NCI-H69 (cell line): ENCODE results near the gene ACSF2.

ENCODE experiments used
- DNase-seq: peaks from one replicate; lab custom pipeline; 2025; lab: John Stamatoyannopoulos, UW

Gene ACSF2

DNA sequence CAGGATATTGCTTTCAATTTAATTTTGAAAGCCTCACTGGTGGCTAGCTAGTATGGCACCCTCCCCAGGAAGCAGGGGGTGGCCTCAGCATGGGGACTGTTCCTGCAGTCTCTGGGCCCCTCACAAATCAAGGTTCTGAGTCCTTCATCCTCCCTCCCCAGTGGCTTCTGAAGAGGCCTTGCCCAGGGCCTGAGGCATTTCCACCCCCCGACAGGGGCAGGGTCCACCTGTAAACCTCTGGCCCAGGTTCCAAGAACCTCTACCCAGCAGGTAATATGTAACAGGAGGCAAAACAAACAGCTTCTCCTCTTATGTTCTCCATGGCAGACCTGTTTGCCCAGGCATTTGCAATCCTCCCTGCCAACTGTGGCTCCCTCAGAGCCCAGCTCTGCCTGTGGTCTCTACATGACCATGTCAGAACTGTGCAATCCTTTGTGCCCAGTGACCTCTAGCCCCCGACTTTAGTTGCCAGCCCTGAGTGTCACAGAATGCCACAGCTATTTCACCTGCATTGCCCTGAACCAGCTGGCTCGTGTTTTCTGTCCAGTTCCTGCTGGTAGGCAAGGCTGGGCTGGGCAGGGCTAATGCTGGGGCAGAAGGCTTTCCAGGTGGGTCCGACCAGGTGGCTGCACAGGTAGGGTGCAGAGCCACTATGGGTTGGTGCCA, 14.3 kb downstream of the ACSF2 start:
- DNase-seq: peak; percentile 96

DNA sequence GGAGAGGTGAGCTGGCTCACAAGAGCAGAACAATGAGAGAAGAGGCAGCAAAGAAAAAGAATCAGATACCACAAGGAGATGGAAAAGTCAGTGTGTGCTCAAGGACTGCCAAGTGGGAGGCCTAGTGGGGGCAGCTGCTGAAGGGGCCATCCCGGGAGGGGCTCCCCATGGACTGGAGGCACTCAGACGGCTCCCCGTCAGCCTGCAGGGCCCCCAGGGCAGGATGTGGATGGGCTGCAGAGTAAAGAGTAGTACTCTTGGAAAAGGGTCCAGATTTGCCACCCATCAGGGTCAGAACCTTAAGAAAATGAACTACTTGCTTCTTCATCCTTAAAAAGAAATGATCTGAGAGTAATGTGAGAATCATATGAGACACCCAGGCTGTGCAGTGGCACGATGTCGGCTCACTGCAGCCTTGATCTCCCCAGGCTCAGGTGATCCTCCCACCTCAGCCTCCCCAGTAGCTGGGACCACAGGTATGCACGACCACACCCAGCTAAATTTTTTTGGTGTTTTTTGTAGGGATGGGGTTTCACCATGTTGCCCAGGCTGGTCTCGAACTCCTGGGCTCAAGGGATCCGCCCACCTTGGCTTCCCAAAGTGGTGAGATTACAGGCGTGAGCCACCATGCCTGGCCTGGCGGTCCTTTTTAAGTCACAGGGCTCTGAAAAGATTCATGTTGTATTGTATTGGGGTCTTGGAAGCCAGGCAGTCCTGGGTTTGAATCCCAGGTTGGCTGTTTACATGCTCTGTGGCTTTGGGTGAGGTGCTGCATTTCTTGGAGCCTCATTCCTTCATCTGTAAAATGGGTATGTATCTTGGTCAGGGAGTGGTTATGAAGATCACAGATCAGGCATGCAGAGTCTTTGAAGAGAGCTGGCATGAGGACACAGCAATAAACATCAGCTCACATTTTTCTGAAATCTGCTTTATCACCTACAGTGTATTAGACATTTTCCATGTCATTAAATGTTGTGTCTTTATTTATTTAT, 15.1 kb downstream of the ACSF2 start:
- DNase-seq: peak; percentile 38

DNA sequence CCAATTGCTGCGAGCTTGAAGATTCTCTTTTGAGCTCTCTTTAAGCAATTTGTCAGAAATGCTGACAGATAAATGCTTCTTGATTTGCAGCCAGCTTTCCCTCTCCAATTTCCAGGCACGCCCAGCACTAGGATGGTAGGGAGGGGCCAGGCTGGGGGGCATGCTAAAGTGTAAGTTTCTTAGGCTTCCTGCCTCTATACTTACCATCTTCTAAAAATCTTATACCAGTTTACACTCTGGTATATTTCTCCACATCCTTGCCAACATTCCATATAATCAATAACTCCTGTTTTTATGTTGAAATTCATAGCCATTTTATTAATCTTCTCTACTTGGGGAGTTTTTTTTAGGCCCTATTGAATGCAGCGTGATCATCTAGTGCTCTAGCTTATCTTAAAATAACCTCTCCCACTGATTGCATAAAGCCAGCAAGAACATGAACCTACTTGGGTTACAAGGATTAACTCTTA, 17.5 kb downstream of the ACSF2 start:
- peak; percentile 62 for DNase-seq

DNA sequence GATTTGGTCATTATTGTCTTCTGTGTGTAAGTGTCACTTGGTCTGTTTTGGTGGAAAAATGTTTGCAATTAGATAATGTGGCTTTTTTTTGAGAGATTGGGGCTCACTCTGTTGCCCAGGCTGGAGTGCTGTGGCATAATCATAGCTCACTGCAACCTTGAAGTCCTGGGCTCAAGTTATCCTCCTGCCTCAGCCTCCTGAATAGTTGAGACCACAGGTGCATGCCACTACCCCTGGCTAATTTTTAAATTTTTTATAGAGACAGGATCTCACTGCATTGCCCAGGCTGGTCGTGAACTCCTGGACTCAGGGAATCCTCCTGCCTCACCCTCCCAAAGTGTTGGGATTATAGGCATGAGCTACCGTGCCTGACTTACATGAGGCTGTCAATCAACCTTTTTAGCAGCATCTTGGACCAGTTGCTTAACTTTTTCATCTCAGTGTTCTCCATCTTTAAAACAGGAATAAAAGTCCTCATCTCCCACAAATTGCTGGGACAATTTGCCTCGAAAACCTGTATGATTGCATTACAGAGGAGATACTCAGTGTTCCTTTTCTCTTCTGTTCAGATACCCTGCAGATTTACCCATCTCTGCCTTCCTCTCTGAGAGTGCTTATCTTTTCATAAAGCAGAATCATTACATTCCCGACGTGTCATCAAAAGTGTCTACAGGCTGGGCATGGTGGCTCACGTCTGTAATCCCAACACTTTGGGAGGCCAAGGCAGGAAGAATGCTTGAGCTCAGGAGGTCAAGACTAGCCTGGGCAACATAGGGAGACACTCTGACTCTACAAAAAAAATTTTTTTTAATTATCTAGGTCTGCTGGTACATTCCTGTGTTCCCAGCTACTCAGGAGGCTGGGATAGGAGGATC, 19.1 kb downstream of the ACSF2 start:
- no peak for DNase-seq

DNA sequence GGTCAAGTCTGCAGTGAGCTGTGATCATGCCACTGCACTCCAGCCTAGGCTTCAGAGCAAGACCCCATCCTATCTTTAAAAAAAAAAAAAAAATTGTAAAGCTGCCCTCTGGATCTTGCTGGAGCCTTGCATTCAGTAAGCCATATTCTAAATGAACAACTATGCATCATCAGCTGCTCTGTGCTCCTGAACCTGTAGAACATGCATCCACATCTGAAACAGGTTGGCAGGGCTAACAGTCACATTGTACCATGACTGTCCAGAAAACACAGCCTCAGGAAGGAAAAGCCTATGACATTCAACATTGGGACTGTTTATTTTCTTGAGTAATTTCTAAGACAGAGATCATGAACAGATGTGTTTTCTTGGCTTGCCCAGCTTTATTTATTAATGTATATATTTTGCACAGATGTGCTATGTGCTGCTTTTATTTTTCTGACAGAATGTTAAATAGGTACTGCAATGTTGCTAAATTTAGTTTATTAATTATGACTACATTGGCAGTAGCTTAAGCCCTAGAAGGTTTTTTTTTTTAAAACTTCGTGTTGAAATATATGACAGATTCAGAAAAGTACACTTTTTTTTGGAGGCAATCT, 19.8 kb downstream of the ACSF2 start:
- no peak for DNase-seq

DNA sequence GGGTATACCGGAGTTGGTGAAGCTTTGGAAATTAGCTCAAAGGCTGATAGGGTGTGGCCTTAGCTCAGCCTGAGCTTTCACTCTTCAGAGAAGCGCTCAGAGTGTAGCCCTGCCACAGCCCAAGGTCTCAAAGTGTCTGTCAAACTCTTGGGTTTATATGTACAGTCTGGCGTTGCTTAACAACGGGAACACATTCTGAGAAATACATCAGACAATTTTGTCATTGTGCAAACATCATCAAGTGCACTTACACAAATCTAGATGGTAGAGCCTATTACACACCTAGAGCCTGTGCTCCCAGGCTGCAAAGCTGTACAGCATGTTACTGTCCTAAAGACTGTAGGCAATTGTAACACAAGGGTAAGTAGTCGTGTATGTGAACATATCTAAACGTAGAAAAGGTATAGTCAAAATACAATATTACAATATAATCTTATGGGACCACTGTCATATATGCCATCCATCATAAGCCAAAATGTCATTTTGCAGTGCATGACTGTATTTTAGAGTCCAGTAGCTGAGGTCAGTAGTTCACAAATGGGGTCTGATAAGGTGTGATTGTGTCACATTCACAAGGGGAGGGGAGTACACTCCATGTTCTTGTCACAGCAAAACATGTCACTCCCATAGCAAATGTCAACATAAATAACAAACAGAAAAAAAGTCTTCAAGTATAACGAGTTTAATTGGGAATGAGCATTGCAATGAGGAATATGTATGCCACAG, 22.0 kb downstream of the ACSF2 start:
- peak; percentile 58 for DNase-seq

DNA sequence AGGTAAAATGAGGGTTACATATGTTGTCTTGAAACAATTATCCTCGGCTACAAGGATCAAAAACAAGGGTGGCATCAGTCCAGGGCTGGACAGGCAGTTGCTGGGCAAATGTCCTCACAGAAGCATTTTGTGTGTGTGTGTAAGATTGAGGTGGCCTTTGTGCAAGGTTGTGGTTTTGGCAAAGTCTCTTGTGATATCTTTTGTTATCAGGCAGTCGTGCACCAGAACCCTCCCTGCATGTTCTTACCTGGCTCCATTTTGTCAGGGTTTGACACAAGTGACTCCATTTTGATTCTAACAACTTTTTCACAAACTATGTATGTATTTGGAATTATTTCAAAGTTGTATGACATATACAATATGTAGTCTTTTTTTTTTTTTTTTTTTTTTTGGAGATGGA, 22.6 kb downstream of the ACSF2 start:
- DNase-seq: no peak

DNA sequence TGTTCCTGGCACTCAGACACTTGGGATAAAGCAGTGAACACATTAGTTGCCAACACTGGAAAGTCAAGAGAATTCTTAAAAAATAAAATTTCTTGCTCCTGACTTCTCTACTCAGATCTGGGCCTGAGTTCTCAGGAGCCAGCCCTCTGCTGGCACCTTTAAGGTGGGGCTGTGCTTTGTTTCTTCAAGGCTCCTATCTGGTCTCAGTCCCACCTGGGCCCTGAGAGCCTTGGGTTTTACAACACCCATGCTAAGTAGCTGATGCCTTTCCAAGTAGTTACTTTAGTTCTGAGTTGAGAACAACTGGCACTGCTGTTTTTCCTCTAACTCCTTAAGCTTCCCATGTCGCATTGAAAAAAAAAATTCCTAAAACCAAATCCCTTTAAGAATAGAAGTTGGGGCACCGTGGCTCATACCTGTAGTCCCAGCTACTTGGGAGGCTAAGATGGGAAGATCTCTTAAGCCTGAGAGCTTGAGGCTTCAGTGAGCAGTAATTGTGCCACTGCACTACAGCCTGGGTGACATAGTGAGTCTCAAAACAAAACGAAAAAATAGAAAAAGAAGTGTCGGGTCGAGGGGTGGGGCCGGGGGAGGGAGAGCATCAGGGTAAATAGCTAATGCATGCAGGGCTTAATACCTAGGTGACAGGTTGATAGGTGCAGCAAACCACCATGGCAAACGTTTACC, 26.1 kb downstream of the ACSF2 start:
- no peak for DNase-seq

DNA sequence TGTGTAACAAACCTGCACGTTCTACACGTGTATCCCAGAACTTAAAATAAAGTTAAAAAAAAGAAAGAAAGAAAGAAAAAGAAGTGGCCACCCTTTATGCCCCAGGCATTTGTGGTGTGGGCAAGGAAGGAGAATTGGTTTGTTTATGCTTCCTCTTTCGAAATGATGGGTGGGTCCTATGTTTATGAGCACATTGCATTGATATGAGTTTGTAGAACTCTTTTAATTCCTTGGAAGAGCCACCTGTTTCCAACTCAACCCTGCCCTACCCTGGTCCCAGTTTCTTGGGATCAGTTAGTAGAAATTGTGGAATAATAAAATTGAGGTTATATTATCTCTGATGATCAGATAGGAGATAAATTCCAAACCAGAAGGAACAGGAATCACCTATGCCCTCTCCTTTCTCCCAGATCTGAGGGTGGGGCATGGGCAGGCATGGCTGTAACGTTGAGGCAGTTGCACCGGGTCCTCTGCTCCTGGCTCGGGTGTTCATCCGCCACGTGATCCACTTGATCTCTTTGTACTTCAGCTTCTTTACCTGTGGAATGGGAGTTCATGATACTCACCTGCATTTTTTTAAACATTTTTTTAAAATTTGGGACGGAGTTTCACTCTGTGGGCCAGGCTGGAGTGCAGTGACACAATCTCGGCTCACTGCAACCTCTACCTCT, 26.7 kb downstream of the ACSF2 start:
- no peak for DNase-seq

DNA sequence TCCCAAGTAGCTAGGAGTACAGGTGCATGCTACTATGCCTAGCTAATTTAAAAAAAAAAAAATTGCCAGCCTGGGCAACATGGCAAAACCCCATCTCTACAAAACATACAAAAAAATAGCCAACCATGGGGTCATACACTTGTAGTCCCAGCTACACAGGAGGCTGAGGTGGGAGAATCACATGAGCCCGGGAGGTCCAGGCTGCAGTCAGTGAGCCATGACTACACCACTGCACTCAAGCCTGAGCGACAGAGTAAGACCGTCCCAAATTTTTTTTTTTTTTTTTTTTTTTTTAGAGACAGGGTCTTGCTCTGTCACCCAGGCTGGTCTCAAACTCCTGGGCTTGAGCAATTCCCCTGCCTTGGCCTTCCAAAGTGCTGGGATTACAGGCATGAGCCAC, 27.9 kb downstream of the ACSF2 start:
- DNase-seq: no peak

DNA sequence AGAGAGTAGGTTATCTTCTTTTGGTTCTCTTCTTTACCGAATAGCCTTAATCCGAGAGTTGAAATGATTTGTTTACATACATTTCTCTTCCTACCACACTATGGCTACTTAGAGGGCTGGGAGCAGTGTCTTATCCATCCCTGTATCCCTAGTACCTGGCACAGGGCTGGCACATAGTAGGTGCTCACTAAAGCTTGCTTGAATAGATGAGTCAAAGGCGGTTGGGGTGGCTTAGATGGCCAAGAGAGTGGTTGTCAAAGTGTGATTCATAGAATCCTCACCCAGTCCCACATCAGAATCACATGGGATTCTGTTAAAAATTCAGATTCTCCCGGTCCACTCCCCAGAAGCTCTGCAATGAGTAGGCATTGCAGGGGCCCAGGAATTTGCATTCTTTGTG, 31.6 kb downstream of the ACSF2 start:
- DNase-seq: no peak

DNA sequence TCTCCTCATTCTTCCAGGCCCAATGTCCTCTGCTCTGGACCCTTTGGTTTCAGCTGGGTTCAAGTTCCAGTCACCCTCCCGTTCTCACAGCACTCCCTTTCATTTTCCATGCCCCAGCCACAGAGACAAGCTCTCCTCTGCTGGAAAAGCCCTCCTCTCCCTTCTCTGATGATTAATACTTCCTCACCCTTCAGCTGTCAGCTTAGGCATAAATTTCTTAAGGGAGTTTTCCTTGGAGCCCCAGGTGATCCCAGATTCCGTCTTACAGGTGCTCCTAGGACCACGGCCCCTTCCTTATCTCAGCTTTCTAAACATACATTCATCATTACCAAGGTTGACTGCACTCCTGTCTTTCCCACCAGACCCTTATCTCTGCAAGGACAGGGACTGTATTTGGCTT, 32.3 kb downstream of the ACSF2 start:
- DNase-seq: no peak

DNA sequence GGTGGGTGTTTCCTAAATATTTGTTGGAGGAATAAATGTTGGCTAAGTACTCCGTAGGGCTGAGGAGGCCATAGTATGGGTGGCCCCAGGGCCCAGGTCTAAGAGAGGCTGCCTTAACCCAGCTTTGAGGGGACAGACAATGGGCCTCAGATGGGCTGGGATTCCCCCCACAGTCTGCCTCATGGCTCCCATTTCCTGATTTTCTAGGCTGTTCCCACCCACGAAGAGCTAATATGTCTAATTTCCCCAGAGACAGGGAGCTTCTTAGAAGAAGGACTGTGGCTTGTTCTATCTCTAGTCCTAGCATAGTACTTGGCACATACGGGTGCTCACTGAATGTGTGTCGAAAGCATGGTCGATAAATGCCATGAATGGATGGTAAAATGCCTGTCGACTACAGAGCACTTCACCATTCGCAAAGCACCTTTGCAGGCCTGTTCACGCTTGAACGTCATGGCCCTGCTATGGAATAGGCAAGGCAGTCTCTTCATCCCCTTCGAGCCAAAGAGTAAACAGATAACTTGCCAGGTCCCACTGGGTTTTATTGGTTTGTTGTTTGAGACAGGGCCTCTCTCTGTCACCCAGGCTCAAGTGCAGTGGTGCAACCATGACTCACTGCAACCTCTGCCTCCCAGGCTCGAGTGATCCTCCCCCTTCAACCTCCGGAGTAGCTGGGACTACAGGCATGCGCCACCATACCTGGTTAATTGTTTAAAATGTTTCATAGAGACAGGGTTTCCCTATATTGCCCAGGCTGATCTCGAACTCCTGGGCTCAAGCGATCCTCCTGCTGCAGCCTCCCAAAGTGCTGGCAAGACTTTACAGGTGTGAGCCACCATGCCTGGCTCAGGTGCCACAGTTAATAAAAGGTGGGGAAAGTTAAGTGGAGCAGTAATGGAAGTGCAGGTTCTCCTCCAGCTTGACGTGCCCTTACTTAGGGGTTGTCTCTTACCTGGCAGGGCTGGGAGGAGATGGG, 33.0 kb downstream of the ACSF2 start:
- DNase-seq: no peak

DNA sequence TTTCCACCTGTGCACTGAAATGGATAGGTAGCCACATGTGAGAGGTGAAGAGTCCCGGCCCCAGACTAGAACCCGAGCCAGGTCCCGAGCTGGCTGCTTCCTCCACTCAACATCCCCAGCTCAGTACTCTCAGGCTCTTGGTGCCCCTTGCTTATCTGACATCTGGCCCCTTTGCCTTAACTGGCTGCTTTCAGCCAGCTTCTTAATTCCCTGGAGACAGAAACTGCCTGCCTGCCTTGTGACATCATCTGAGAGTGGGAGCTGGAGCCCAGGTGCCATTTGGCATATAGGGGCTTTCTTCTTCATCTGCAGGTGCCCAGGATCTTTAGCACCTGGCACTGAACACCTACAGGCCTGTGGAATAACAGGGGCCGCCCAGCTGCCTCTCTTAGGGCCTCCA, 33.7 kb downstream of the ACSF2 start:
- peak; percentile 61 for DNase-seq

DNA sequence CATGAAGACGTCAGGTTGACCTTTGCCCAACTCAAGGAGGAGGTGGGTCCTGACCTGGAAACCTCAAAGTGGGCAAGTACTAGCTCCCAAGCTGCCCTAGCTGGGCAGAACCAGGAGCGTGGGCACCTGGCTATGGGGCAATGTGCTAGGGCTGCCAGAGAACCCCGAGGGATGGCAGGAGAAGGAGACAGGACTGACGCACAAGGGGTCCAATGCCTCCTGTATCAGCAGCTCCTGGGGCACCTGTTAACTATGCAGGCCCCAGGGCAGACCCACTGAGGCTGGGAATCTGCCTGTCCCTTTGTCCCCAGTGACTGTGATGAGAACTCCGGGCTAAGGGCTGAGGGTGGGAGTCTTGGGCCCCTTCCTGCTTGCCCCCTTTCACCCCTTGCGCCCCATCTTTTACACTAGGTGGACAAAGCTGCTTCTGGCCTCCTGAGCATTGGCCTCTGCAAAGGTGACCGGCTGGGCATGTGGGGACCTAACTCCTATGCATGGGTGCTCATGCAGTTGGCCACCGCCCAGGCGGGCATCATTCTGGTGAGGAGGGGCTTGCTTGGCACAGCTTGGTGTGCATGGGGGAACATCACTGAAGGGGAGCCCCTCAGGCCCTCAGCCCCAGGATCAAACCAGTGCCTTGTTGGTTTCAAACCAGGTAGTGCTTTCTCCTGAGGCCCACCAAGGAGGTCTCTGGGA, 35.0 kb downstream of the ACSF2 start:
- DNase-seq: no peak

DNA sequence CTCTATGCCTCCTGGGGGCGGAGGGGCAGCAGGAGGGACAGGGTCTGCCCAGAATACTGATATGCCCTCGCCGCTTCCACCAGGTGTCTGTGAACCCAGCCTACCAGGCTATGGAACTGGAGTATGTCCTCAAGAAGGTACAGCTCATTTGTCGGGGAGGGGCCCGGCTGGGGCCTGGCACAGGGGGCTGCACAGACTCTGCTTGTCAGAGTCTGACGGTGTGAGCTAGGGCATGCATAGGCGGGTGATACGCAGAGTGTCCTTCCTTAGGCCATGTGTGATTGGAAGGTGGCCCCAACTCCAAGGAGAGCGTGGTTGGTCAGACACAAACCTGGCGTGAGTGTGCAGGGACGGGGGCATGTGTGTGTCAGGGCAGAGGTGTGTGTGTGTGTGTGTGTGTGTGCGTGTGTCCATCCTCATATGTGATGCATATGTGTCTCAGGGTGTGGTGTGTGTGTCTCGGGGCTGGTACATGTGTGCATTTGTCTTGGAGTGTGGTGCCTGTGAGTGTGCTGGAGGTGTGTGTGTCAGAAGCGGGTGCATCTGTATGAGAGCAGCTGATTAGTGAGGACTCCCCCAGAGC, 35.6 kb downstream of the ACSF2 start:
- DNase-seq: no peak

DNA sequence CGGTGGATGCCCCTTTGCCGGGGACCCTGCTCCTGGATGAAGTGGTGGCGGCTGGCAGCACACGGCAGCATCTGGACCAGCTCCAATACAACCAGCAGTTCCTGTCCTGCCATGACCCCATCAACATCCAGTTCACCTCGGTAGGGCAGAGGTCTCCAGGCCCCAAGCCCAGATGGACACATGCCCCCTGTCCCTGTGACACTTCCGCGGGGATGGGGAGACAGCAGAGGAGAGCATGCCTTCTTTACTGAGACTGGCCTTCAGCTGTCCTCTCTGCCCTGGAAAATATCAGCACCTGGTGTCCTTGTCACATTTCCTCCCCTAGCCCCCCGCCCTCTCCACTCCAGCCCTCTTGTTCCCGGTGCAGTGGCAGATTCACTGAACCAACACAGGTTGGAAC, 36.4 kb downstream of the ACSF2 start:
- DNase-seq: no peak

DNA sequence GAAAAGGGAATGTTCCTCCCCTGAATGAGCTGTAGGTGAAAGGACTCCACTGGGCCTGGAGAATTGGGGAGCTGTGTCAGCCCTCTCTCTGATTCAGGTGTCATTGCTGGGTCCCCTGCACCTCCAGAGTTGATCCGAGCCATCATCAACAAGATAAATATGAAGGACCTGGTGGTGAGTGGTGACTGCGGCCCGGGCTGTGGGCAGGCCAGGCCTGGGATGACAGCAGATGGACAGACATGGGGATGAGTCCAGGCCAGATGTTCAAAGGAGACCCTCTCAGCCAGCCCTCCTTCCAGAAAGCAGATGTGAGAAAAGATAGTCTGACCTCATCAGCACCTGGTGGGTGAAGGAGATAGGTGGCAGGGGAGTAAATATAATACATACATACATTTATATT, 38.1 kb downstream of the ACSF2 start:
- DNase-seq: no peak
